GM12878 (cell line): Measurements from ENCODE around the gene KIR2DL4. TPM values are rescaled to one million over a fixed set of nuclear protein-coding genes. Genes with fewer than 3 reads are reported as not detected.
"Not testable (repeated sequence)": the region's sequence is repeated elsewhere in the genome, so short reads cannot be mapped to it uniquely, and the experiment has no call there.

Experiments
- ATAC-seq: fragments of 200-7000 bp; cut with Tn5 transposase; 3 replicates; pipeline ENCODE4 v1.9.1; 2020; ENCODE audit warnings: mild to moderate bottlenecking, moderate library complexity
- BruUV-seq: library from RNA; stranded (reverse); fragments of 400-500 nt; replicated peaks from 2 replicates; lab custom pipeline; 2021; lab: Mats Ljungman, UMichigan
- CTCF ChIA-PET: fragments of 300-600 bp; sonication (Branson Sonifier 250); formaldehyde crosslinking; extraction: SDS; loops from one replicate; lab custom pipeline; 2021; ENCODE audit warnings: inconsistent platforms; lab: Yijun Ruan, JAX
- POLR2A ChIA-PET: fragments of 350-600 bp; formaldehyde crosslinking; extraction: SDS; loops from one replicate; lab custom pipeline; 2021; ENCODE audit warnings: inconsistent platforms; lab: Charles Lee
- RAD21 ChIA-PET: fragments of 300-600 bp; sonication (Branson Sonifier 250); formaldehyde crosslinking; loops from one replicate; lab custom pipeline; 2023; ENCODE audit warnings: antibody characterized with exemption; ENCODE audit not compliant: unreplicated experiment; lab: Charles Lee
- SMC1A ChIA-PET: fragments of 300-600 bp; sonication (Branson Sonifier 250); formaldehyde crosslinking; loops from one replicate; lab custom pipeline; 2023; ENCODE audit not compliant: unreplicated experiment, uncharacterized antibody; lab: Charles Lee
- DNase-seq: peaks from one replicate; pipeline ENCODE4 v3.0.0-alpha.2; 2011; ENCODE audit warnings: low read depth, low spot score
- FAIRE-seq: peaks from 3 replicates; lab custom pipeline; 2011; peaks lifted over from hg19 to GRCh38; lab: Jason Lieb, UNC
- H2AFZ ChIP-seq: 2 replicates; pipeline ENCODE4 v1.6.0; 2011; ENCODE audit warnings: low read depth, low read length, control low read depth; ENCODE audit not compliant: control insufficient read depth
- H3K27ac ChIP-seq: 2 replicates; pipeline ENCODE4 v1.5.1; 2011; ENCODE audit warnings: control low read depth; ENCODE audit not compliant: control insufficient read depth, insufficient read depth
- H3K27me3 ChIP-seq, 2 experiments: replicated peaks in 1 of 2; 2 replicates each; pipeline versions ENCODE4 v1.6.0 to v1.6.1; 2011; ENCODE audit warnings: low read length in 1 of 2; ENCODE audit not compliant: control insufficient read depth in 2 of 2, insufficient read depth in 2 of 2
- H3K36me3 ChIP-seq, 2 experiments: 2 replicates each; pipeline ENCODE4 v1.5.1; 2011; ENCODE audit warnings: low read length in 1 of 2; ENCODE audit not compliant: control insufficient read depth in 2 of 2, insufficient read depth in 2 of 2
- H3K4me1 ChIP-seq: 2 replicates; pipeline ENCODE4 v1.6.1; 2011; ENCODE audit warnings: mild to moderate bottlenecking, low read length, moderate library complexity, mixed read lengths; ENCODE audit not compliant: control insufficient read depth, insufficient read depth
- H3K4me2 ChIP-seq: 2 replicates; pipeline ENCODE4 v1.6.0; 2011; ENCODE audit warnings: control low read depth; ENCODE audit not compliant: control insufficient read depth, insufficient read depth
- H3K4me3 ChIP-seq: fragments of 200-600 bp; sonication (generic); 2 replicates; pipeline ENCODE4 v1.5.1; 2016
- H3K79me2 ChIP-seq: 2 replicates; pipeline ENCODE4 v1.6.0; 2011; ENCODE audit warnings: low read length; ENCODE audit not compliant: control insufficient read depth, insufficient read depth
- H3K9ac ChIP-seq: 2 replicates; pipeline ENCODE4 v1.8.0; 2011; ENCODE audit warnings: low read length, control low read depth, mixed read lengths; ENCODE audit not compliant: control insufficient read depth, insufficient read depth
- H3K9me3 ChIP-seq: replicated peaks from 3 replicates; pipeline ENCODE4 v1.5.1; 2011; ENCODE audit warnings: mild to moderate bottlenecking, low read length; ENCODE audit not compliant: control insufficient read depth, insufficient read depth
- H4K20me1 ChIP-seq: 2 replicates; pipeline ENCODE4 v1.6.0; 2011; ENCODE audit not compliant: control insufficient read depth, insufficient read depth
- WGBS: methylation state at CpG from one replicate; pipeline ENCODE4 v1.1.6; 2016; ENCODE audit warnings: low lambda C conversion rate; ENCODE audit not compliant: insufficient replicate concordance, insufficient coverage; ENCODE audit errors: missing lambda C conversion rate; 5-methylcytosine and 5-hydroxymethylcytosine counted together
- in situ Hi-C: fragments of 300-500 bp; cut with MboI; formaldehyde crosslinking; loops from 9 replicates; pipeline ENCODE4 v1.14.3; 2018; ENCODE audit warnings: mixed read lengths
- intact Hi-C: fragments of 100-400 bp; cut with micrococcal nuclease; formaldehyde crosslinking; loops from one replicate; pipeline ENCODE4 v1.14.2; 2022; ENCODE audit not compliant: unreplicated experiment
- polyA plus RNA-seq, 11 experiments: library from polyadenylated mRNA; depleted of rRNA in 4 of 11; unstranded in 6 of 11; stranded (reverse) in 5 of 11; fragments of >200 nt; fragmentation: Nextera tagmentation in 4 of 11; fragmentation: Illumina TruSeq in 1 of 11; extraction: Ambion mirVana in 4 of 11; extraction: Trizol in 1 of 11; gene quantifications; 1 replicate in 1 of 11; 2 replicates in 10 of 11; pipeline versions ENCODE4 v1.2.1 to v1.2.3, GENCODE V29; 2011 to 2016; ENCODE audit warnings: inconsistent platforms in 2 of 11, missing spikeins in 2 of 11, low read depth in 1 of 11
- total RNA-seq, 4 experiments: library from RNA; depleted of rRNA in 3 of 4; stranded (reverse); fragments of >200 nt in 3 of 4; fragmentation: Illumina TruSeq in 1 of 4; extraction: Trizol in 1 of 4; gene quantifications; 2 replicates each; pipeline versions ENCODE4 v1.2.1 to v1.2.3, GENCODE V29; 2013 to 2021

KIR2DL4 gene
- total and polyA plus RNA-seq, 10 of the 15 experiments (the other 5 are each of a cell fraction or from before 2014, with no cell fraction given) = 0.22 TPM; not detected in 9

- H3K27me3 ChIP-seq, FAIRE-seq, H4K20me1 ChIP-seq, CTCF ChIA-PET, H3K4me1 ChIP-seq, in situ Hi-C loops, H3K9me3 ChIP-seq, BruUV-seq, POLR2A ChIA-PET, H3K27ac ChIP-seq, H2AFZ ChIP-seq, H3K4me3 ChIP-seq, H3K79me2 ChIP-seq, SMC1A ChIA-PET, H3K9ac ChIP-seq, RAD21 ChIA-PET, ATAC-seq, H3K4me2 ChIP-seq, DNase-seq, H3K36me3 ChIP-seq, intact Hi-C loops: not testable (repeated sequence)
- 15% methylated on average over 11 of the region's 12 CpGs for WGBS
Observed at GRCh38 chr19:54756204-54757110, 47.0 kb upstream of the KIR2DL4 start.

DNA sequence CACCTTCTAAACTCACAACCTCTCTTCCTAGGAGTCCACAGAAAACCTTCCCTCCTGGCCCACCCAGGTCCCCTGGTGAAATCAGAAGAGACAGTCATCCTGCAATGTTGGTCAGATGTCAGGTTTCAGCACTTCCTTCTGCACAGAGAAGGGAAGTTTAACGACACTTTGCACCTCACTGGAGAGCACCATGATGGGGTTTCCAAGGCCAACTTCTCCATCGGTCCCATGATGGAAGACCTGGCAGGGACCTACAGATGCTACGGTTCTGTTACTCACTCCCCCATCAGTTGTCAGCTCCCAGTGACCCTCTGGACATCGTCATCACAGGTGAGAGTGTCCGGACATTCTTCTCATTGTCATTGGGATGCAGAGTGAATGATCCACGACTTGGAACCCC, 44.8 kb upstream of the KIR2DL4 start:
- WGBS = 16% methylated on average over 6 of the region's 6 CpGs
- BruUV-seq = not testable (repeated sequence)

DNA sequence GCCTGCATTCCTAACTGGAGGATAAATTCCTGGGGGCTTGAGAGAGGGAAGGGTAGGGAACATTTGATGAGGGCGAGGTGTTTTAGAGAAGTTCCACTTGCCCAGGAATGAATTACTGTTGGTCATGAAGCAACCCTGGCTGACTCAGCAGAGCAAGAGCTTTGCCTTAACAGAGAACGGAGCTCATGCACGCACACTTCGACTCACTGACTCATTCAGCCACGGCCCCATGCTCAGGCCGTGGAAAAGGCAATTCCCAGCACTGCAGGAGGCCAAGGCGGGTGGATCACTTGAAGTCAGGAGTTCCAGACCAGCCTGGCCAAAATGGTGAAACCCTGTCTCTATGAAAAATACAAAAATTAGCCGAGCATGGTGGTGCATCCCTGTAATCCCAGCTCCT, 39.2 kb upstream of the KIR2DL4 start:
- H3K27me3 ChIP-seq, H3K79me2 ChIP-seq, FAIRE-seq, H3K9me3 ChIP-seq, H4K20me1 ChIP-seq, H2AFZ ChIP-seq, in situ Hi-C loops, SMC1A ChIA-PET, CTCF ChIA-PET, H3K9ac ChIP-seq, POLR2A ChIA-PET, H3K27ac ChIP-seq, intact Hi-C loops, H3K4me2 ChIP-seq, H3K36me3 ChIP-seq, DNase-seq, H3K4me3 ChIP-seq, ATAC-seq, H3K4me1 ChIP-seq, BruUV-seq, RAD21 ChIA-PET: not testable (repeated sequence)
- 14% methylated on average over 8 of the region's 8 CpGs for WGBS

More for the DNA sequence above, 44.8 kb upstream of the KIR2DL4 start:
- H2AFZ ChIP-seq, POLR2A ChIA-PET, DNase-seq, in situ Hi-C loops, H3K4me1 ChIP-seq, ATAC-seq, RAD21 ChIA-PET, CTCF ChIA-PET, H3K27ac ChIP-seq, H3K79me2 ChIP-seq, H4K20me1 ChIP-seq, H3K9ac ChIP-seq, H3K4me3 ChIP-seq, H3K9me3 ChIP-seq, H3K27me3 ChIP-seq, FAIRE-seq, H3K4me2 ChIP-seq, SMC1A ChIA-PET, intact Hi-C loops, H3K36me3 ChIP-seq: not testable (repeated sequence)

DNA sequence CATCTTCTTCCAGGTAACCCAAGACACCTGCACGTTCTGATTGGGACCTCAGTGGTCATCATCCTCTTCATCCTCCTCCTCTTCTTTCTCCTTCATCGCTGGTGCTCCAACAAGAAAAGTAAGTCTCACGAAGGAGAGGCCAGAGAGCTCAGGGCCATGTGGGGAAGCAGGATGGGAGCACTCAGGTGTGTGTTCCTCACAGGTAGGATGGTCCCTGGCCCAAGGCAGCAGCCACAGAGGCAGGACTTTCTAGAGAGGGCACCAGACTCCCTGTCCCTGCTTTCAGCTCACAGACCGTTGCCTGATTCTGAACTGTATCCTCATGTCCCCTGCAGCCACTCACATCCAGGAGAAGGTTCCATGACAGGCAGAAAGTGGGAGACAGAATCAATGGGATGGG, 36.9 kb upstream of the KIR2DL4 start:
- CTCF ChIA-PET, H3K27ac ChIP-seq, in situ Hi-C loops, H4K20me1 ChIP-seq, H3K4me3 ChIP-seq, ATAC-seq, DNase-seq, BruUV-seq, RAD21 ChIA-PET, H2AFZ ChIP-seq, H3K4me2 ChIP-seq, H3K9me3 ChIP-seq, SMC1A ChIA-PET, H3K36me3 ChIP-seq, POLR2A ChIA-PET, H3K4me1 ChIP-seq, FAIRE-seq, H3K9ac ChIP-seq, H3K79me2 ChIP-seq, intact Hi-C loops, H3K27me3 ChIP-seq: not testable (repeated sequence)
- 7% methylated on average over 3 of the region's 4 CpGs for WGBS
